ENCODE measurements around the gene MYPN. TPM values are rescaled to one million over a fixed set of nuclear protein-coding genes. Genes with fewer than 3 reads are reported as not detected.
"Not testable (repeated sequence)": the region's sequence is repeated elsewhere in the genome, so short reads cannot be mapped to it uniquely, and the experiment has no call there.

The MYPN gene
- total RNA-seq, 1 experiment from 2014 or later: 1.8 TPM

DNA sequence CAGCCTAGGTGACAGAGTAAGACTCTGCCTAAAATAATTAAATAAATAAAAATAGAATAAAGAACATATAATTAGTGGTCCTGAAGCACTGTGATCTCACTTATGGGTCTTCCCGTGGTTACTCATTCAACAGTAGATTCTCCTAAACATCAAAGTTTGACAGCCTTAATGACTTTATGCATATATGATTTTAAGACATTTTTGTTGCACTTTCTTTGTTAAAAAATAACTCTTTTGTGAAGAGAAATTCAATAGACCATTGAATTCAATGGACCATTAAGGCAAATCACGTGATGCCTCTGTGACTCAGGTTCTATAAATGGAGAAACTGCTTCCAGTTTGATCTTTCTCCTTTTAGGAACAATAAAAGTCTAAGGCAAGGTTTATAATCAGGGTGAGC lies 63.0 kb downstream of the MYPN start:
- no peak for DNase-seq (ENCODE audit: low read depth)

- no peak for DNase-seq (ENCODE audit: low read depth)
These were observed 66.7 kb downstream of the MYPN start for GRCh38 chr10:68175949-68176348.

DNA sequence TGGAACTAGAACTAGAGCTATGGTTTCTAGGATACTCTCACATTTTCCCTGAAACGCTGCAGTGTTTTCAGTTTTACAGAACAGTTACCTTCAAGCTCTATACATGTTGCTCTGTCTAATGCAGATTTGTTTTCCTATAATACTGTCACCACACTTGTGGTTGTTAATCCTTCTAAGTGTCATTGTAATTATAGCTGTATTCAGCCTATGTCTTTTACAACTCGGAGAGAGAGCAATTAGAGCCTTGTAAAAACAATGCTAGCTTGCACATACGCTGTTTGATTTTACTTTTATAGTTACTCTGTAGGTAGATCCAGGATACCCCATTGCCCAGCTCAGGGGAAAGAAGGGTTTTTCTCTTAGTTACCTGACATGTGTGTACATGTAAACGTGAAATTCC lies 67.5 kb downstream of the MYPN start:
- no peak for DNase-seq (ENCODE audit: low read depth)

DNA sequence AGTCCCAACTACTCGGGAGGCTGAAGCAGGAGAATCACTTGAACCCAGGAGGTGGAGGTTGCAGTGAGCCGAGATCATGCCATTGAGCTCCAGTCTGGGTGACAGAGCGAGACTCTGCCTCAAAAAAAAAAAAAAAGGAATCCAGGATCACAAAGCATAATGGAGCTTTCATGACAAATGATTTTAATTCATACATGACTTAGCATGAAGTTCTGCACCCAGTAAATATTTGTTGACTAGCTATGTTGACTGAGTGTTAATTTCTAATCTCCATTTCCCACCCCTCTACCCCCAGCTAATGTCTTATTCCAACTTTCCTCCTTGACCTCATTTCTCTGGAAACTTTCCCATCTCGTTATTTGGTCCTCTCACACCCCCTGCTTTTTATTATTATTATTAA lies 69.3 kb downstream of the MYPN start:
- no peak for DNase-seq (ENCODE audit: low read depth)

- DNase-seq (ENCODE audit: low read depth): no peak
These were observed 69.7 kb downstream of the MYPN start for GRCh38 chr10:68179016-68179415.

- DNase-seq (ENCODE audit: low read depth): no peak
These were observed 71.2 kb downstream of the MYPN start for GRCh38 chr10:68180490-68180889.

DNA sequence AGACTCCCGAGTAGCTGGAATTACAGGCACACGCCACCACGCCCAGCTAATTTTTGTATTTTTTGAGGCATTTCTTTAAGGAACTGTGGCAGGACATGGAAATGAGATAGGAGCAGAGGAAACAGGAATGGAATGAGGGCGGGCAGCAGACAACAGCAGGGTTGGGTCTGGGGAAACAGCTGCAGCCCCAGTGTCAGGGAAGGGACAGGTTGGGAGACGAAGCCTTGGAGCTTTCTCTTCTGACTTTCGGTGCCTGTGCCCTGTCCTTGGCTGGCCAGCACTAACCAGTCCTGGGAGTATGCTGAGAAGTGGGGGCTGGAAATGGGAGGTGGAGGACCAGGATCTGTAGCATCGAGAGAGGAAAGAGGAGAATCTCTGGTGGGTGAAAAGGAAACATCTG lies 75.3 kb downstream of the MYPN start:
- DNase-seq (ENCODE audit: low read depth): no peak

GRCh38 chr10:68185085-68185484 lies 75.8 kb downstream of the MYPN start:
- no peak for DNase-seq (ENCODE audit: low read depth)

GRCh38 chr10:68188835-68189234 lies 79.5 kb downstream of the MYPN start:
- DNase-seq (ENCODE audit: low read depth): no peak

DNA sequence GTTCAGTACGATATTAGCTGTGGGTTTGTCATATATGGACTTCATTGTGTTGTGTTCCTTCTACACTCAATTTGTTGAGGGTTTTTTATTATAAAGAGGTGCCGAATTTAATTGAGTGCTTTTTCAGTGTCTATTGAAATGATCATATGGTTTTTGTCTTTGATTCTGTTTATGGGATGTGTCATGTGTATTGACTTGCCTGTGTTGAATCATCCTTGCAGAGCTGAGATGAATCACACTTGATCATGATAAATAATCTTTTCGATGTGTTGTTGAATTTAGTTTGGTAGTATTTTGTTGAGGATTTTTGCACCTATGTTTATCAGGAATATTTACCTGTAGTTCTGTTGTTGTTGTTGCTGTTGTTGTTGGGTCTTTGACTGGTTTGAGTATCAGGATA lies 82.8 kb downstream of the MYPN start:
- DNase-seq (ENCODE audit: low read depth): no peak

- DNase-seq (ENCODE audit: low read depth): no peak
These were observed 85.0 kb downstream of the MYPN start for GRCh38 chr10:68194290-68194689.

- not testable (repeated sequence) for DNase-seq (ENCODE audit: low read depth)
These were observed 86.5 kb downstream of the MYPN start for GRCh38 chr10:68195776-68196175.

DNA sequence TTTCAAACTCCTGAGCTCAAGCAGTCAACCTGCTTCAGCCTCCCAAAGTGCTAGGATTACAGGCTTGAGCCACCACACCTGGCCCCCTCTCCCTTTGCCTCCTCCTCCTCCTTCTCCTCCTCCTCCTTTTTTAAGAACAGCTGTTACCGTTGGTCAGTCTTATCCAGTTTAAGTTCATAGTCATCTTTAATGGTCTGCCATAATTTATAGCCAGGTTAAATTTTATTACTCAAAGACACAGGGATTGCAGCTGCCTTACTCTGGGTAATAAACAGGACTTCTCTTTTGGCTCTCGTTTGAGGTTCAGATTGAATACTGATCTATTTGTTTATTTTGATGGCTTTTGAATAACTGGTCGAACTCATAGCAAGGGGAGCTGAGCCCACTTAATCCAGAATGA lies 87.4 kb downstream of the MYPN start:
- DNase-seq (ENCODE audit: low read depth): no peak

DNA sequence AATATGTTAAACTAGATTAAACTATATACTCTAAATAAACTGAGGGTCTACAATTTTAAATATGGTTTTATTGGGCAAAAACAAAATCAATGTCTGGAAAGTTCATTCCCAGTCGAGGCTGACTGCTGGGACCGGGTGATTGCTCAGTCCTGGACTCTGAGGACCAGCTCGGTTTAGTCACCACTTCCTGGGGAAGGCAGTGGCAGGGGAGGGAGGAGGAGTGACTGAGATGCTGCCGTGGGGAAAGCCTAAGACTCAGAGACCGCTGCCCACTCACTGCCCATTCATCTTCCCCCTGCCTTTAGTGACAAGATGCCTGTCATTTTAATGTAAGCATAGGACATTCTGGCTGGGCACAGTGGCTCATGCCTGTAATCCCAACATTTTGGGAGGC lies 93.7 kb downstream of the MYPN start:
- peak; percentile 47 for DNase-seq (ENCODE audit: low read depth)

DNA sequence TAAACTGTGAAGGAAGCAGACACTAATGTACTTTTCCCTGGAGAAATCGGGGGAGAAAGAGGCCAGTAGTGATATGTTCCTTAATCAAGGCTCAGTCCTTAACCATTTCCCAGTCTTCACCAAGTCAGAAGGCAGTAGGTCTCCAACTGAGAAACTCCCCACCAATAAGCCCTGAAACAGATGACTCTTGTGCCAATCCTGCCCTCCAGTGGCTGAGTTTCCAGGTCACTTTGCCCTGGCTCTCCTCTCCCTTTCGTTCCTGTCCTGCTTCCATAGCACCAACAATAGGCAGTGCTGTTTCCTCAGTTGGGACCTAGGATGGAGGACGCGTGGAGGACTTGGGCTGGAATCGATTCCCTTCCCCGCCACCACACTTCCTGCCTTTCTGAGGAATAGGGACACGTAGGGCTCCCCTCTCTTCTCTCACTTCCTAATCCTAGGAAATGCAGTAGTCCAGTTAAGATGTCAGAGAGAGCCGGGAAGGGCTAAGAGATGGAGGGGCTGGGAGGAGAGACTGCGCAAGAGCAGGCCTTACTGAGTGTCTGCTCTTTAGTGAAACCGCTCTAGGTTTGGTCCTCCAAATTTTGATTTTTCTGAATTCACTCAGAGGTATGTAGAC lies 99.2 kb downstream of the MYPN start:
- peak; percentile 69 for DNase-seq (ENCODE audit: low read depth)

GRCh38 chr10:68211669-68212068 lies 102.4 kb downstream of the MYPN start:
- no peak for DNase-seq (ENCODE audit: low read depth)

DNA sequence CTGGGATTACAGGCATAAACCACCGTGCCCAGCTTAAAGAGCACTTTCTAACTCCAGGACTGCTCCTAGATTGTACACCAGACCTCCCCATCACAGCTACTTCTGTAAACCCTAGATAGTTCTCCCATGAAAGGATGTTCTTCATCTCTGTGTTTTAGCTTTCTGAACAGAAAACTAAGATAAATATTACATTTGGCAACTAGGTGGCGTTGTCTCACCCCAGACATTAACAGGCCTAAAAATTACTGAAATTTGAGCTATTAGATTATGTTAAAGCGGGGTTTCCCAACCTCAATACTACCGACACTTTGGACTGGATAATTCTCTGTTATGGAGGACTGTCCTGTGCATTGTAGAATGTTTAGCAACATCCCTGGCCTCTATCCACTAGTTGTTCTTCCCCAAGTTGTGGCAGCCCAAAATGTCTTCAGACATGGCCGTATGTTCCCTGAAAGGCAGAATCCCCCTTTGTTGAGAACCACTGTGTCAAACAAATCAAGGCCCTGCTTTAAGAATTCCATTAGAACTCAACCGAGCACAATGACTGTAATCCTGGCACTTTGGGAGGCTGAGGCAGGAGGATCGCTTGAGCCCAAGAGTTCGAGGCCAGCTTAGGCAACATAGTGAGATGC lies 103.5 kb downstream of the MYPN start:
- peak; percentile 28 for DNase-seq (ENCODE audit: low read depth)

- DNase-seq (ENCODE audit: low read depth): no peak
These were observed 109.5 kb downstream of the MYPN start for GRCh38 chr10:68218786-68219185.

DNA sequence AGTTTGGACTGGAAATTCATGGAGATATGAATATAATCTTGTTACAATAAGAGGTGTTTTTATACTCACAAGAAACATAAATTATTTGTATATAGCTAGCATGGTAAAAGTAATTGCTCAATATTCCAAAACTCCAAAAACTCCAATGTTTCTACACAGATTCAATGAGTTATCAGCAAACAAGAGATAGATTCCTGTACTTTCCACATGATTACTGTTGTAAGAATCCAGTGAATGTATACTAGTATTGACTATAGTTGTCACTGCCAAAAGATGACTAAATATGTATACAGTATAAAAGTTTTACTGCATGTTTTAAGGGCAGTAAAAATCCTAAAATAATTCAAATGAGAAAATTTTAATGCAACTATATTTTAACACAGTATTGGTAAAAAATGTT lies 111.9 kb downstream of the MYPN start:
- no peak for DNase-seq (ENCODE audit: low read depth)

DNA sequence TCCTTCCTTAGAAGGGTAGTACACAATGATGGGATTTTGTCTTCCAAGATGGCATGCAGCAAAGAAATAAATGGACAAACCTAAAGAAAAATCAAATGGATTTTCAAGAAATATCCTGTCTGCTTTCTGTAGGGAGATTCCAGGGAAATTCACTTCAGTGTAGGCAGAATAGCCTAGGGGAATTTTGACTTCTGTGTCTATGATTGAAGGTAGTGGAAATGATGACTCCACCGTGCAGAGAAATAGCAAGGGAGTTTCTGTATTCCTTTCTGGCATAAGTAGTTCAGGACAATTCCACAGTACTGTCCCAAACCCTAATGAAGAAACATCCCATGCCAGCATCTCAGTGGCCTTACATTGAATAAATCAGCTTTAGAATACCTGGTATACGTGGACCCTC lies 113.1 kb downstream of the MYPN start:
- DNase-seq (ENCODE audit: low read depth): no peak

DNA sequence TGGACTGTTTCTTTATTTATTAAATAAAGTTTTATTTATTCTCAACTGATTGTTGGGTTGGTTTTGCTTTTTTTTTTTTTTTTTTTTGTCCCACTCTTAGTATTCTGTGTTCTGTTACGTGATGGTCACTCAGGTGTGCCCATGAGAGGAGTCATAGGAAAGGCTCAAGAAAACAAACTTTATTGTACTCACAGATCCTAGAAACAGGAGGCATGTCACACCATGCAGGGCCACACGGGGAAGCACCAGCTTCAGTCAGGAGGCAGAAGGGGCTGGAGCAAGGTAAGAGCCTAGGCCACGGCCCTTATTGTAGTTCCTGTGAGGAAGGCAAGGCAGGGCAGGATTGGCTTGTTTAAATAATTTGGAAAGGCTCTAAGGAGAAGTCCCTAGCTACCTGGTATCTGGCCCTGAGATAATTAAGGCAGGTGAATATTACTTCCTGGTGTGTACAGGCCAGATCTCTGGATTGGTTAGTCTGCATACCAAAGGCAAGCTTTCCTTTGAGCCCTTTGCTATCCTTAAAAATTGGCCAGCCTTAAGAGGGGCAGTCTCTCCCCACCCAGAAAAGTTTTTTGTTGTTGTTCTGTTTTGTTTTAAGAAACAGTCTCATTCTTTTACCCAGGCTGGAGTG lies 114.4 kb downstream of the MYPN start:
- no peak for DNase-seq (ENCODE audit: low read depth)

- no peak for DNase-seq (ENCODE audit: low read depth)
These were observed 115.5 kb downstream of the MYPN start for GRCh38 chr10:68224810-68225209.

DNA sequence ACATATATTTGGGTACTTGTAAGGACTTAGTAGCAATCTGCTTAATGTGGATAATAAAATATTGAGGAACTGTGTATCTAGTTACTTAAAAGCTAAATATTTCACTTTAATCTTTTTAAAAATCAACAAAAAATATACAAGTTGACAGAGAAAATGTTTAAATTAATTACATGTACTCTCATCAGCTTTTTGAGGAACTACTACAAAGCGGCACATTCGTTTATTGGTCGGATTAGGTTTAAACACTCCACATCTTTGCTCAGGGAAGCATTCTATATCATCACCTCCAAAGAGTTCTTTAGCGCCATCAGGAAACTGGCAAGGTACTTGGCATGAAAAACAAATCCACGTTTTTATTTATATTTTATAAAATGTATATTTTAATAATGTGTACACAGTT lies 121.0 kb downstream of the MYPN start:
- DNase-seq (ENCODE audit: low read depth): no peak

Measured in RPMI7951 (cell line).